C1 segment of cervical spinal cord (tissue), 14 donors: ENCODE data around the gene INF2.

Experiments used
- DNase-seq, 14 donors: peaks; one replicate each; lab custom pipeline; 2025; lab: John Stamatoyannopoulos, UW

The INF2 gene

DNA sequence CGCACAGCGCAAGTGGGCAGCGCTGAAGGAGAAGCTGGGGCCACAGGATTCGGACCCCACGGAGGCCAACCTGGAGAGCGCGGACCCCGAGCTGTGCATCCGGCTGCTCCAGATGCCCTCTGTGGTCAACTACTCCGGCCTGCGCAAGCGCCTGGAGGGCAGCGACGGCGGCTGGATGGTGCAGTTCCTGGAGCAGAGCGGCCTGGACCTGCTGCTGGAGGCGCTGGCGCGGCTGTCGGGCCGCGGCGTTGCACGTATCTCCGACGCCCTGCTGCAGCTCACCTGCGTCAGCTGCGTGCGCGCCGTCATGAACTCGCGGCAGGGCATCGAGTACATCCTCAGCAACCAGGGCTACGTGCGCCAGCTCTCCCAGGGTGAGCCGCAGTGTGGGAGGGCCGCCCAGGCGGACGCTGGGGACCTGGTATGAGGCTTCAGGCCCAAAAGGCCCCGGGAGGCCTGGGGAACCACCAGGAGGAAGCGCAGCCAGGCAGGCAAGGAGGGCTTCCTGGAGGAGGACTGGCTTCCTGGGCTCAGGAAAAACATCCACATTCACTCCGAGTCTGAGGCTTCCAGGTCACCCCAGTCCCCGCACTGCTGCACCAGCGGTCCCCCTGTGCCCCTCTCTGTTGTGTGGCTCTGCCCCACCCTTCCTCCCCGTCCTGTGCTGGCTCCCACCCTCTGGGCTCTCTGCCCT lies 12.1 kb downstream of the INF2 start:
- DNase-seq: no peak

DNA sequence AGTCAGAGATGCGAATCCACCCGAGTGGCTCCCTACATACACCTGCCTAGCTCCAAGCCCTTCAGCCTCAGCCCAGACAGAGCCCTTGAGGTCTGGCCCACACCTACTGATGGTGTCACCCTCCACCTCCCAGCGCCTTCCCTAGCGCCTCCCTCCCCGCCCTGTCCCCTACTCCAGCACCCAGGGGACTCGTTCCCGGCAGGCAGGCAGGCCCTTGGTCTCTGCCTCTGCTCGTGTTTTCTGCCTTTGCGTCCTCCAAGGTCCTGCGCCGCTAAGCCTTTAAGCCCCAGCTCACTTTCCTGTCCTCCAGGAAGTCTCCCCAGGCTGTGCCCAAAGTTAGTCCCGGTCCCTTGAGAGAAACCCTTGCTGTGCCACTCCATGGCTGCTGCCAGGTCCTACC lies 12.7 kb downstream of the INF2 start:
- no peak for DNase-seq

GRCh38 chr14:104702673-104703072 lies 13.3 kb downstream of the INF2 start:
- DNase-seq: peak in 5 of 14 donors; percentile 15 to 46 (median 40)

- DNase-seq: no peak
These were observed 13.9 kb downstream of the INF2 start for GRCh38 chr14:104703269-104703668.

GRCh38 chr14:104704252-104704651 lies 14.8 kb downstream of the INF2 start:
- no peak for DNase-seq

GRCh38 chr14:104705340-104706047 lies 16.1 kb downstream of the INF2 start:
- no peak for DNase-seq

GRCh38 chr14:104706733-104707607 lies 17.6 kb downstream of the INF2 start:
- DNase-seq: no peak

- DNase-seq: no peak
These were observed 18.5 kb downstream of the INF2 start for GRCh38 chr14:104707608-104708595.

- DNase-seq: peak in 5 of 14 donors; percentile 20 to 63 (median 49)
These were observed 19.3 kb downstream of the INF2 start for GRCh38 chr14:104708606-104709268.

- DNase-seq: no peak
These were observed 20.1 kb downstream of the INF2 start for GRCh38 chr14:104709387-104710039.

DNA sequence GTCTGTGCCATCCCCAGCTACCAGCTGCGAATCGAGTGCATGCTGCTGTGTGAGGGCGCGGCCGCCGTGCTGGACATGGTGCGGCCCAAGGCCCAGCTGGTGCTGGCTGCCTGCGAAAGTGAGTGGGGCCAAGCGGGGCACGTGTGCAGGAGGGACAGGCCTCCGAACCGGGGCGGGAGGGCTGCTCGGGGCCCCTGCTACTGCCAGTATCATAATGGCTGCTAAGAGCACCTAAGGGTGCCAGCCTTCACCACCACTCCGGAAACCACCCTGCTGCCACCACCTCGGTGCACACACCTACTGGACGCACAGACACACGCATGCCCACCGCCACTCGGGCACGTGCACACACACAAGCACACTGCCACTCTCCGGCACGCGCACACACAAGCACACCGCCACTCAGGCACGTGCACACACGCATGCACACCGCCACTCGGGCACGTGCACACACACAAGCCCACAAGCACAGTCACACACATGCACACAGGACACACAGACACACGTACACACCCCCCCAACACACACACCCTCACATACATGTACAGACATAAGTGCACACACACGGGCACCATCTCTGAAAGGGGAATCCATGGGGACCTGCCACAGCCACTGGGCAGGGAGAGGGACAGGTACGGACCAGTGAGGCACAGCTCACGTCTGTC lies 20.8 kb downstream of the INF2 start:
- no peak for DNase-seq

DNA sequence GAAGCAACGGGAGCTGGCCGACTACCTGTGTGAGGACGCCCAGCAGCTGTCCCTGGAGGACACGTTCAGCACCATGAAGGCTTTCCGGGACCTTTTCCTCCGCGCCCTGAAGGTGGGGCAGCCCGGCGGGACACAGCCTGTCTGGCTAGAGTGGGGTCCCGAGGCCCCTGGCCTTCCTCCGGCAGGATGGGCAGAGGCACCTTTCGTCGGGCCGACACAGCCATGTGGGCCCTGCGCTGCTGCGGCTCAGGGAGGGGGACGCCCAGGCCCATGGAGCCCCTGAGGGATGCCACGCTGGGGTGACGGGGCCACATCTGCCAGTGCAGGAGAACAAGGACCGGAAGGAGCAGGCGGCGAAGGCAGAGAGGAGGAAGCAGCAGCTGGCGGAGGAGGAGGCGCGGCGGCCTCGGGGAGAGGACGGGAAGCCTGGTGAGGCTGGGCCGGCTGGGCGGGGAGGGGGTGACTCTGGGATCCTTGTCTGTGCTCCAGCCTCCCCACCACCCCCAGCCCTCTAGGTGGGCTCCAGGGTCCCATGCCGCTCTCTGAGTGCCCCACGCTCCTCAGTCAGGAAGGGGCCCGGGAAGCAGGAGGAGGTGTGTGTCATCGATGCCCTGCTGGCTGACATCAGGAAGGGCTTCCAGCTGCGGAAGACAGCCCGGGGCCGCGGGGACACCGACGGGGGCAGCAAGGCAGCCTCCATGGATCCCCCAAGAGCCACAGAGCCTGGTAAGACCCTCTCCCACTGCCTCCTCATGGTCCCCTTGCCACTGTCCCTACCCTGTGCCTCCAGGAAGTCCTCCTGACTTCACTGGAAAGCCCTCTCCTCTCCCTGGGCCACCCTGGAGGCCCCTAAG lies 23.7 kb downstream of the INF2 start:
- no peak for DNase-seq

DNA sequence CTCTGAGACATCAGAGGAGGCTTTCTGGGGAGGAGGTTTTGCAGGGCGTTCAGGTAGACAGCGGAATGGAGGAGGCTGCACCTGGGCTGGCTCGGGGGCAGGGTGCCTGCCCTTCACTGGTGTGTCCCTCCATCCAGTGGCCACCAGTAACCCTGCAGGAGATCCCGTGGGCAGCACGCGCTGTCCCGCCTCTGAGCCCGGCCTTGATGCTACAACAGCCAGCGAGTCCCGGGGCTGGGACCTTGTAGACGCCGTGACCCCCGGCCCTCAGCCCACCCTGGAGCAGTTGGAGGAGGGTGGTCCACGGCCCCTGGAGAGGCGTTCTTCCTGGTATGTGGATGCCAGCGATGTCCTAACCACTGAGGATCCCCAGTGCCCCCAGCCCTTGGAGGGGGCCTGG lies 24.6 kb downstream of the INF2 start:
- no peak for DNase-seq

- no peak for DNase-seq
These were observed 25.3 kb downstream of the INF2 start for GRCh38 chr14:104714681-104715080.

DNA sequence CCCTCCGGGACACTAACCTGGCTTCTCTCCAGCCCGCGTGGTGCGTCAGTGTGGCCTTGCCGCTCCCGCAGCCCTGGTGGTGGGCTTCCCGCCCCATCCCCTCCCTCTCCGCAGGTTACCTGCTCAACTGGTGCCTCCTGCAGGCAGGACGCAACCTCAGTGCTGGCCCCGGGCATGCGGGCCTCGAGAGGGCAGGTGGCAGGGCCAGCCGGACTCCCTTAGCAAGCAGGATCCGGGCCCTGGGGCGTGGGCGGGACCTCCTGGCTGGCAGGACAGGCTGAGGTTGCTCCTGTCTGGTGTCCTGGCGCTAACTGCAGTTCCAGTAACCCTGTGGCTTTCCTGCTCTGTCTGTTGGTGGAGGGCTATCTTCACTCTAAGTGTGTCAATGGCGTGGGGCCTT lies 26.0 kb downstream of the INF2 start:
- DNase-seq: no peak

DNA sequence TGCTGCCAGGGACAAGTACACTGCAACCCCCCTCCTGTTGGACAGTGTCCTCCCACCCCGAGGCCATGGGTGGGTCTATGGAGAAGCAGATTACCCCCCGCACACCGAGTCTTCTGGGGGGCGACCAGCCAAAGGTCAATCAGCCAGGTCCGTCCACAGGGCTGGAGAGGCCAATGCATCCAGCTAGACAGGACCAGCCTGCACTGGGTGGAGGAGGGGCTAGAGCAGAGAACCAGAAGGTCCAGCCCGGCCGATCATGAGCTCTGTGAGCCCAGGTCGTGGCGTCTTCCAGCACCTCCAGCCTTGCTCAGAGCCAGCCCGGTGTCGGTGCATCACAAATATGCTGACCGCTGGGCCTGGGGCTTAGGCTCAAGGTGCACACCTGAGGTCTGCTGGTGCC lies 26.5 kb downstream of the INF2 start:
- DNase-seq: no peak

- DNase-seq: no peak
These were observed 27.7 kb downstream of the INF2 start for GRCh38 chr14:104717137-104717536.

DNA sequence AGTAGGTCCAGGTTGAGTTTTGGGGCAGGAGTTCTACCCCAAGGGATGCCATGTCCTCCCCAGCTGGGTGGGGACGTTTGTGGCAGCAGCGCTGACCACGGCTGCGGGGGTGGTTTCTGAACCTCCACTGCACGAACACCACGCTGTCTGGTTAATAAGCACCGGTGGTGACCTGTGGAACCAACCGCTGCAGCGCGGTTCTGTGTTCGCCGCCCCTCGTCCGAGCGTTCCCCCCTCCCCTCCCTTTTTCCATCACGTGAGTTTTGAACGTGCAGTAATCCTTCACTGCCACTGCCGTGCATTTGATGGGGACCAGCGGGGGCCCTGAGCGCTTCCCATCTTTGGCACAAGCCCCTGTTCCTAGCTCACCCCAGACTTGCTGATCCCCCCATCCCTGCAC lies 28.2 kb downstream of the INF2 start:
- no peak for DNase-seq

GRCh38 chr14:104718147-104718546 lies 28.7 kb downstream of the INF2 start:
- no peak for DNase-seq
